Breast epithelium (tissue), 3 donors: ENCODE measurements around the gene ANXA5.

Source experiments
- POLR2A ChIP-seq: fragments of 450-650 bp; IDR thresholded peaks from one replicate; pipeline ENCODE4 v1.6.1; 2016; ENCODE audit warnings: antibody characterized with exemption, mild to moderate bottlenecking, moderate library complexity
- TF ChIP-seq, protein P1 (sequence below), 3 donors: fragments of 450-650 bp; IDR thresholded peaks; one replicate each; pipeline ENCODE4 v1.5.1; 2016 to 2017; ENCODE audit warnings: antibody characterized with exemption in 3 of 3, mild to moderate bottlenecking in 3 of 3, moderate library complexity in 3 of 3

GRCh38 chr4:121680571-121680970 is 16.2 kb downstream of the ANXA5 start:
- TF ChIP-seq POLR2A = no peak
- TF ChIP-seq, protein P1, sequence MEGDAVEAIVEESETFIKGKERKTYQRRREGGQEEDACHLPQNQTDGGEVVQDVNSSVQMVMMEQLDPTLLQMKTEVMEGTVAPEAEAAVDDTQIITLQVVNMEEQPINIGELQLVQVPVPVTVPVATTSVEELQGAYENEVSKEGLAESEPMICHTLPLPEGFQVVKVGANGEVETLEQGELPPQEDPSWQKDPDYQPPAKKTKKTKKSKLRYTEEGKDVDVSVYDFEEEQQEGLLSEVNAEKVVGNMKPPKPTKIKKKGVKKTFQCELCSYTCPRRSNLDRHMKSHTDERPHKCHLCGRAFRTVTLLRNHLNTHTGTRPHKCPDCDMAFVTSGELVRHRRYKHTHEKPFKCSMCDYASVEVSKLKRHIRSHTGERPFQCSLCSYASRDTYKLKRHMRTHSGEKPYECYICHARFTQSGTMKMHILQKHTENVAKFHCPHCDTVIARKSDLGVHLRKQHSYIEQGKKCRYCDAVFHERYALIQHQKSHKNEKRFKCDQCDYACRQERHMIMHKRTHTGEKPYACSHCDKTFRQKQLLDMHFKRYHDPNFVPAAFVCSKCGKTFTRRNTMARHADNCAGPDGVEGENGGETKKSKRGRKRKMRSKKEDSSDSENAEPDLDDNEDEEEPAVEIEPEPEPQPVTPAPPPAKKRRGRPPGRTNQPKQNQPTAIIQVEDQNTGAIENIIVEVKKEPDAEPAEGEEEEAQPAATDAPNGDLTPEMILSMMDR (IDR thresholded peaks at IDR 0.05) = no peak
